ENCODE measurements around the gene STAG1.
"Not testable (repeated sequence)": the region's sequence is repeated elsewhere in the genome, so short reads cannot be mapped to it uniquely, and the experiment has no call there.

Gene STAG1

DNA sequence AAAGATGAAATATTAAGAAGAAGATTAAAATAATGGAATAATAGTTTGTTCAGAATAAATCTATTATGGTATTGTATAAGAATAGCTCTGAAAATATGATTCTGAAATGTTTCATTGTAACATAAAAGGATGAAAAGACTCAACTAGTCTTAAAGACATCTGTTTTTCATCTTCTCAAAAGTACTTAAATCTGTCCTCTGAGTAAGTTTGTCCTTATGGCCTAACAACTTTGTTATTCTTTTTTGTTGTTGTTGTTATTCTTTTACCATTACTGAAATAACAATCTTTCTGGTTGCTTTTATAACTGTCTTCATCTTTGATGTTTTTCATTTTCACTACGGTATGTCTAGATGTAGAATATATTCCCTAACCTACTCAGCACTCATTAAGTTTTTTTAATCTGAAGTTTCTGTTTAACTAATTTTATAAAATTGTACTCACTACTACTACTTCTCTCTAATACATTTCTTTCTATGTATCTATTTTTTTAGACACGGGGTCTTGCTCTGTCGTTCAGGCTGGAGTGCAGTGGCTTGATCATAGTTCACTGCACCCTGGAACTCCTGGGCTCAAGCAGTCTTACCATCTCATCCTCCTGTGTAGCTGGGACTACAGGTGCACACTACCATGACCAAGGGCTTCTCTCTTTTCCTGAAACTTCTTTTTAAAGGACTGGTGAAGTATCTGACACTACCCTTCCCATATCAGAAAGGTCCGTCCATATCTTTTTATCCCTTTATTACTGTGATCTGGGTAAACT lies 261.4 kb downstream of the STAG1 start:
- DNase-seq: no peak

DNA sequence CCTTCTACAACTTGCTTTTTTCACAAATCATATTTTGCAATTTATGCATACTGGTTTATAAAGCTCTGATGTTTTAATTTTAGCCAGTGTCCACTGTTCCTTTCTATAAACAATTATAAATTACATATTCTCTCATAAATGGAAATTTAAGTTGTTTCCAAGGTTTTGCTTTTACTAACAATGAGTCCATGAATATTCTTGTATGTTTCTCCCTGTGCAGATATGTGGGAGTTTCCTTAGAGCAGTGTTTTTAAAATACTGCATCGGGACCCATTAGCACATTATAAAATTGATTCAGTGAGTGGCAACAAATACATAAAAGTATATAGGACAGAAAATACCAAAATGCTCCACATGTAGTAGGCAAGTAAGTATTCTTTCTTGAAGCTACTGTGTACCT lies 266.4 kb downstream of the STAG1 start:
- no peak for DNase-seq

DNA sequence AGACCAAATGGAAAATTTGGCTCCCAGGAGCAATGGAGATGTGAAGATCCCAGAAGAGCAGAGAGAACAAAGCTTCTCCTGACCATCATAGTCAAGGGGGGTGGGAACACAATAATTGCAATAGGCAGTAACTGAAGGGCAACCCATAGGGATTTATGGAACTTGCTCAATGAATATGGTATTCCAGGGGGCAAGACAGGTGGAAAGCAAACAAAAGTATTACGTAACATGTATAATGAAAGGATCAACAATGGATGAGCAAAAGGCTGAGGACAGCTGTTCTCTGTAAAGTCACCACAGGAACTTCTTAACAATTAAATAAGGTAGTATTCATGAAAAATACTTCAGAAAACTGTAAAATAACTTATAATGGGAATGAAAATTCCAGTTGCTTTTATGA lies 275.9 kb downstream of the STAG1 start:
- no peak for DNase-seq

DNA sequence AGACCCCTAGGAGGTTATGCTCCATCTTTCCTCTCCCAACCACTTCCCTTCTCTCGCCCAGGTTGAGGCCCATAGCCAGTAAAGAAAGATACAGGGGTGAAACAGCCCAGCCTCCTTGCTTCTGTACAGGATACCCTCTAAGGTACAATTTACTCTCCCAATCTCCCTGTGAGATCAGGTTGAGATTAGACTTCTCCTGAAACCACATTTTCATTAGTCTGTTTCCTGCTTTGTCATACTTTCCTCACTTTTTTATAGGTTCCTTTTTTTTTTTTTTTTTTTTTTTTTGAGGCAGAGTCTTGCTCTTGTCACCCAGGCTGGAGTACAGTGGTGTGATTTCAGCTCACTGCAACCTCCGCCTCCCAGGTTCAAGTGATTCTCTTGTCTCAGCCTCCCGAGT lies 277.3 kb downstream of the STAG1 start:
- not testable (repeated sequence) for DNase-seq

DNA sequence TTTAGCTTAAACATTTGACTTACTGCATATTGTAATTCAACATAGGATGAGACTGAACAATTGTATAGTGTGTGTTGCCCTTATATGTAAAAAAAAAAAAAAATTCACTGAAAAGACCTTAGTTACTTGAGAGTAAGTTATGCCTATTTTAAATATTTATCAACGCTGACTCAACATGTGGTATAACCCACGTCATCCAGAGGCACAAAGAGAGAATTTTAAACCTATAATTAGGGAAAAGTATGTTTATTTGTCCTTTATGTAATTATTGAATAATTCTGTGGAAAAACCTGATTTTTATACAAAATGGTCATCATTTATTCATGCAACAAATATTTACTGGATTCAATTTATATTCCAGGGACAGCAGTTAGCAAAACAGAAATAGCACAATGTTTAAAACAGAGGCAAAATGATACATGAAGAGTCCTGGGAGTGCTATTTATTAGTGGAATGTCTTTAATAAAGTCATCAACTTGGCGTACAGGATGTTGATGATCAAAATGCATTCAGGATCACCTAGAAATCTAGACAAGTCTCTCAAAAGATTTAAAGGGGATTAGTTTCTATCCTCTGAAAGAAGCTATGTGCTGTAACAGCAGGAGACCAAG lies 278.4 kb downstream of the STAG1 start:
- DNase-seq: no peak

DNA sequence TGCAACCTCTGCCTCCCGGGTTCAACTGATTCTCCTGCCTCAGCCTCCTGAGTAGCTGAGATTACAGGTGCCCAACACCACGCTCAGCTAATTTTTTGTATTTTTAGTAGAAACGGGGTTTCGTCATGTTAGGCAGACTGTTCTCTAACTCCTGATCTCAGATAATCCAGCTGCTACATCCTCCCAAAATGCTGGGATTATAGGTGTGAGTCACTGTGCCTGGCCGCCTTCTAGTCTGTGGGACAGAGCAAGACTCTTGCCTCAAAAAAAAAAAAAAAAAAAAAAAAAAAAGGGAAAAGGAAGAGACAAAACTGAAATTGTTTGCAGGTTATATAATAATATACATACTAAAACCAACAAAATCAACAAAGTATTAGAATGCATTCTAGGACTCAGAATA lies 286.9 kb downstream of the STAG1 start:
- DNase-seq: no peak

DNA sequence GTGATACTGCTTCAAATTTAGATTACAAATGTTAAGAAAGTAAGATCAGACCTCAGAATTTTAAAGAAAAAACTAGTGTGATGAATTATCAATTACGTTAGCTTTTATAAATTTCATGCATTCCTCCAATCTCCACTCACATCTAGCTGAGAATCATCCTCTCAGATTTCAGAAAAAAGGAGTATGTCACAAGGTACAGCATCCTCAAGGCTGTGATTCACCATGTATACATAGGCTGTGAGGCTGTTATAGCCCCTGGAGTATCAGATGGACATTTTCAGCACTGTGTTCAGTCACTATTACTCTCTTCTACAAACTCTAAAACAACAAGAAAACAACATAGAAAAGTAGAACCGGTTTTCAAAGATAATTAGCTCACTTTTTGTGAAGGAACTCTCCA lies 287.7 kb downstream of the STAG1 start:
- no peak for DNase-seq

DNA sequence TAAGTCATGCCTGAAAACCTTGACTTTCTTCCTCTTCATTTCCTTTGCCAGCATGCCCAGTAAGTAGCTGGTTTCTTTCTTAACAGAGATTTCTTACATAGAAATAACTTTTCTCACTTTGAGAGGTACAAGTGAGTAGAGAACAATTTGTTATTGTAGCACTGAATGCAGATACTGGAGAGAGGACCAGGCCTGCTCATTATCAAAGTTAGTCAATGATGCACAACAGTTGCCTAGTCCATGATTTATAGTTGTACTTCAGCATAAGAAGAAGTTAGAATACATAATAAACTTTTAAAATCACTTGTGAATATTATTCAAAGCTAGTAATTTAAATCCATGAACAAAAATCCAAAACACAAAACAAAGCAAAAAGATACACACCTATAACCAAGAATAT lies 289.0 kb downstream of the STAG1 start:
- no peak for DNase-seq

DNA sequence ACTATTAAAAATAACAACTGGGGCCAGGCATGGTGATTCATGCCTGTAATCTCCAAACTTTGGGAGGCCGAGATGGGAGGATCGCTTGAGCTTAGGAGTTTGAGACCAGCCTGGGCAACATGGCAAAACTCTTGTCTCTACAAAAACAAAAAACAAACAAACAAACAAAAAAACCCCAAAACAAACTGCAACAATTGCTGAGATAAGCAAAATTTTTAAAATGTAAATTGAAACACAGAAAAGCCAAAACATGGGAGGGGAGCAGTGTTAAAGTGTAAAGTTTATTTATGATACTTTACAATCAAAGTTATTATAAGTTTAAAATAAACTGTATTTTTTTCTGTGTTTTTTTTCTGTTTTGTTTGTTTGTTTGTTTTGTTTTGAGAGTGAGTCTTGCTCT lies 294.4 kb downstream of the STAG1 start:
- no peak for DNase-seq

DNA sequence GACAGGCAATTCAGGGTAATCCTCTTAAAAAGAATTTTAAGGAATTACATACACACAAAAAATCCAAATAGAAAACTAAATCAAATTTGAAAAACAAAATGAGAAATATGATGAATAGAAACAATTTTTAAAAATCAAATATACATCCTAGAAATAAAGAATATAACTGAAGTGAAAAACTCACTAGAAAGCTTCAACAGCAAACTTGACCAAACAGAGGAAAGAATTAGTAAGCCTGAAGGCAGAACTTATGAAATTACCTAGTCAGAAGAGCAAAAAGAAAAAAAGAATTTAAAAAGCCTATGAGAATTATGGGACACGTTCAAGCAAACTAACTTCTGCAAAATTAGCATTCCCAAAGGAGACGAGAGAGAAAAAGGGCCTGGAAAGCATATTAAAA lies 296.0 kb downstream of the STAG1 start:
- no peak for DNase-seq

DNA sequence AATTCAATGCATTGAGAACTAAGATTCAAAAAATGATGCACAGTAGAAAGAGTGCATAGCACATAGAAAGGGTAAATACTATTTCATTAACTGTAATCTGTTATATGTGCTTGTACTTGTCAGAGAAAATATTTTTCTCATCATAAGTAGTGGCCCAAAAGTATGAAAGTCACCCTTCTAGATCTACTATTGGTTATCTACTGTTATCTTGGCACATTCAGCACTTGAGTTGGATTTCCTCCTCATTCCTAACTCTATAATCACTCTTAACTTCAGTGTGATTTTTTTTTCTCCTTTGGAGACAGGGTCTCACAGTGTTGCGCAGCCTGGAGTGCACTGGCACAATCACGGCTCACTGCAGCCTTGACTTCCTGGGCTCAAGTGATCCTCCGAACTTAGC lies 307.6 kb downstream of the STAG1 start:
- no peak for DNase-seq

DNA sequence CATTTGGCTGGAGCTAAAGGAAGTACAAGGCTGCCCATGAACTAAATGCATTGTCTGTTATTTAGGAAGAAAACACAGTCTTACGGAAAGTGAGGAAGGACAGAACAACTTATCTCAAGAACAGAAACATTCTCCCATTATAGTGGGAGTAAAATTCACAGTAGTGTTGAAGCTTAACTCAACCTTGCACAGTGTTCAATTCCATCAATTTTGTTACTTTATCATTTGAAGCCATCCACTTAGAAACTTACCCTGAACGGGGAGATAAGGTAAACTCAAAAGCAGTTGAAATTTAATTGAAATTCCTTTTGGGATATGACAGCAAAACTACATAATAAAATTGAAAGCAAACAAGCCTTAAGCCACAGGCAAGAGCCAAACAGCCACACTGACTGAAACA lies 315.1 kb downstream of the STAG1 start:
- DNase-seq: no peak

DNA sequence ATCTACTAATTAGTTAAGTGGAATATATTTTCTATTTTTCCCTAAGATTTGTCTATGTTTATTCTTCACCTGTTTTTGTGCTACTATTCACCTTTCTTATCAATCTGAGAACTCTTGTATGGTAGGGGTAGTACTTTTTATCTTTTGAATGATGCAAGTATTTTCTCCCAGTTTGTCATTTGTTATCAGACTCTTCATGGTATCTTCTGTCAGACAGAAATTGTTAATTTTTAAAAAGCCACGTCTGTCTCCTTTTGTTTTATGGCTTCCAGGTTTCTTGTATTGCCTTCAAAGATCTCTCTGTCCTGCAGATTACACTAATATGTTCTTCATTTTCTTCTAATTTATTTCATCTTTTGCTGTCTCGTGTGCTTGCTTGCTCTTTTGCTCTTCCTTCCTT lies 317.7 kb downstream of the STAG1 start:
- DNase-seq: no peak

DNA sequence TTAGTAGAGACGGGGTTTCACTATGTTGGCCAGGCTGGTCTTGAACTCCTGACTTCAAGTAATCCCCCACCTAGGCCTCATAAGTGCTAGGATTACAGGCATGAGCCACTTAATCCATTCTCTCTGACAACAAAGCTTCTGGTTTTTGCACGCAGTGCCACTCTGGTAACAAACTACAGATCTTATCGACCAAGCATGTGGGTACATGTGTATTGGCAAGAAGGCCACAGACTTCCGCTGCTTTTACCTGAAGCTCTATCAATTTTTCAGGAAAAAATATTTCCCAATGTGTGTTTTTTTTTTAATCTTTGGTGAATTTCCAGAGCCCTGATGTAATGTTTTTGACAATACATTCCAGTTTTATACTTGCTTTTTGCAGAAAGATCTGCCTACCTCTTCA lies 319.5 kb downstream of the STAG1 start:
- no peak for DNase-seq

DNA sequence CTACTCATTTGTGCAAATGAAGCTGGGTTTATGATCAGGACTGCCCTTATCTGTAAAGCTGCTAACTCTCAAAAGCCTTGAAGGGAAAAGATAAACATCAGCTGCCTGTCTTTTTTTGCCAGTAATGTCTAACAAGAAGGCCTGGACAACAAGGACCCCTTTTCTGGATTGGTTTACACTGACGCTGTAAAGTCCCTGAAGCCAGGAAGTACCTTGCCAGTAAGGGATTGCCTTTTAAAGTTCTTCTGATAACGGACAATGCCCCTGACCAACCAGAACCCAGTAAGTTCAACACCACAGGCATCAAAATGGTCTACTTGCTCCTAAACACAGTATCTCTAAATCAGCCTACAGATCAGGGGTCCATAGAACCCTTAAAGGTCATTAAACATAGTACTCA lies 324.0 kb downstream of the STAG1 start:
- DNase-seq: no peak

DNA sequence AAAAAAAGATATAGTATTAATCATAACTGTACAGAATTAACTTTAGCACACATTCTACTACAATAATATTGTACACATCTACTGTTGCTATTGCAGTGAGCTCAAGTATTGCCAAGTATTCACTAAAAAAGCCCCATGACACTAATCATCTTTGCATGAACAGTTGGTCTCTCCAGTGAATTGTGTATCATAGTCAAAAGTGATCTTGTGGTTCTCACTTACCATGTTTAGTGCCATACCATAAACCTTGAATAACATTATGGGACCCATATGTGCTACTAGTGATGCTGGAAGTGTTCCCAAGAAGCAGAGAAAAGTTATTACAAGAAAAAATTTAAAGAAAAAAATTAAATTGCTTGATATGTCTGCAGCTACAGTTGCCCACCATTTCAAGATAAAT lies 324.9 kb downstream of the STAG1 start:
- no peak for DNase-seq

DNA sequence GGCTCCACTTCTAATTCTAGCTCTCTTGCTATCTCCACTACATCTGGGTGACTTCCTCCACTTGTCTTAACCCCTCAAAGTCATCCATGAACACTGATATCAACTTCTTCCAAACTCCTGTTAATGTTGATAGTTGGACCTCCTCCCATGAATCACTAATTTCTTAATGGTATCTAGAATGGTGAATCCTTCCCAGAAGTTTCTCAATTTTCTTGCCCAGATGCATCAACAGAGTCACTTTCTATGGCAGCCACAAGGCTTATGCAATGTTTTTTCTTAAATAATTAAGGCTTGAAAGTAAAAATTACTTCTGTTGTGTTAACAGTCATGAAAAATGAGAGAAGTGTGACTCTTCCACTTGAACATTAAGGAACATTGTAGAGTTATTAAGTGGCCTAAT lies 337.7 kb downstream of the STAG1 start:
- DNase-seq: no peak

DNA sequence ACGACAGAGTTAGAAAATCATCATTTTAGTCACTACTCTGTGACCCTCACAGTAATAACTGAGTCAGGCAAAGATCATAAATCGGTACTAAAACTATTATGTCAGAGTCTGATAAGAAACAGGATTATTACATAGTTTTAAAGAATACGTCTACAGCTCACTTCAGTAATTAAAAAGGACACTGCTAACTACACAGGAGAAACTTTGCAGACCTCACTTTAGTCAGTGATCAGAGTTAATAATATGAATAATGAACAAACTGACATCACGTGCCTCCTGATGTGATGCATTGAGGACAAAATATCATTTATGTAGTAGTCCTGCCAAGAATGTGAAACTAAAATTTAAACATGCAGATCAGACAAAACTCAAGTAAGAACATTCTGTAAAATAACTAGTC lies 339.9 kb downstream of the STAG1 start:
- no peak for DNase-seq

DNA sequence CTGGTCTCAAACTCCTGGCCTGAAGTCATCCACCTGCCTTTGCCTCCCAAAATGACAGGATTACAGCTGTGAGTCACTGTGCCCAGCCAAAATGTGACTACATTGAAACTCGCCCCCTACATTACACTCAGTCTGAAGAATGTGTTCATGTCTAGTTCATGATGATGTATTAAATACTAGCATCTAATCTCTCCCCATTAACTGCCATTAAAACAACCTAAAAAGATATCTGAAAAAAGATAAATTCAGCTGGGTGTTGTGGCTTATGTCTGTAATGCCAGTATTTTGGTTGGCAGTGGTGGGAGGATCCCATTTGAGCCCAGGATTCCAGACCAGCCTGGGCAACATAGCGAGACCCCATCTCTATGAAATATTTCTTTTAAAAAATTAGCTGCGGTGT lies 342.6 kb downstream of the STAG1 start:
- no peak for DNase-seq

DNA sequence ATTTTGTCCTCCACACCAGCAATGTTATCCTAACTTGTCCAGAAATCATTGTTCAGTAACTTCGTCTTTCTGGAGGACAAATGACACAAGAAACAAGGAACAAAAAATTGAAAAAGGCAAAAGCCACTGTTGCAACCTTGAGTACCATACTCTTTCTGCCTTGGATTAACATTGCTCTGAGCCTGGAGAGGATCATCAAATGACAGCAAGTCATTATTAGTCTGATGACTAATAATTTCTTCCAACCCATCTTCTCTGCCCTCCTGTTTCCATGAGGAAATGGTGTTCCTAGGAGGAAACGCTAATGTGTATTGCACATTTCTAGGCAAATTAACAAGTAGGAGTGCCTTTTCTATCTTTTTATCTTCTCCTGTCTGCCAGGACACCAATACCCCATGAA lies 348.1 kb downstream of the STAG1 start:
- no peak for DNase-seq

DNA sequence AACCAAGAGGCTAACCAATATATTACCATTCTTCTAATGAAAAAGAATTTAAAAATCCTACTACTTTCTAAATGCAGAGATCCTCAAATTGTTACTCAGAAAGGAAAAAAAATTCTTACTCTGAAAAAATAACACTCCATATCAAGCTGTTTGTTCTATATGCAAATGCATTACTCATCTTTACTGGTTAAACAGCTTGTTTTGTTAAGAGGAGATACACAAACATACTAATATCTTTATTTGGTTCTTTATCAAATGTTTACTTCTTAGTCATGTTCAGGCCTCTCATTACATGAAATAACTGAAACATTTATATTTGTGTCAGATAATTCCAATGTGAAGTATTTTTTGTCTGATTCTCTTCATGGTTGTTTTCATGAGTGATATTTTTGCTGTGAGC lies 355.3 kb downstream of the STAG1 start:
- DNase-seq: no peak

DNA sequence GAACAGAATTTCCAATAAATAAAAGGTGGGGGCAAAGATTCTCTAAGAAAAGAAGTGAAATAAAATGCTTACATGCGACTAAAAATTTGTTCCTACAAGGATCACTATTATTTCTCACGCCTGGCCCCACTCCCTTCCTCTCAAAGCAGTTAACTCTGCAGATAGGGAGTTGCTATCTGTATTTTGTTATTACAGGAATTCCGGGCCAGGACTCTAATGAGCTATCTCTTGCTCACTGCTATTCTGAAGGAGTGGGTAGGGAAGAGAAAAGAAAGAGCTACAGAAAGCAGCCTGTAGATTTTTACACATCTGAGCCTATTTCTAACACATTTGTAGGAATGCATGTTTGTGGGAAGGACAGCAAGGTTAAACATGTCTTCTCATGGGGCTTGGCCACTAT lies 361.6 kb downstream of the STAG1 start:
- no peak for DNase-seq

DNA sequence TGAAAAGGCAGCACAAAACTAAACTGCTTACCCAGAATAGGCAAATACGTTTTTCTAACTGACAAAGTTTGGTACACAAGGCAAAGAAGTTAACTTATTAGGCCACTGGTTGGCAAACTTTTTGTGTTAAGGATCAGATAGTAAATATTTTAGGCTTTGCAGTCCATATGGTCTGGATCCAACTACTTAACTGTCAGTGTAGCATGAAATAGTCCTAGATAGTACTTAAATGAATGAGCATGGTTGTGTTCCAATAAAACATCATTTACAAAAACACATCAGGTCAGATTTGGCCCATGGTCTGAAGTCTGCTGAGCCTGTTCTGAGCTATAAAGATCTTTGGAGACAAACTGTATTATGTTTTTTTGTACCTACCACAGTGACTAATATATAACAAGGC lies 365.1 kb downstream of the STAG1 start:
- no peak for DNase-seq

DNA sequence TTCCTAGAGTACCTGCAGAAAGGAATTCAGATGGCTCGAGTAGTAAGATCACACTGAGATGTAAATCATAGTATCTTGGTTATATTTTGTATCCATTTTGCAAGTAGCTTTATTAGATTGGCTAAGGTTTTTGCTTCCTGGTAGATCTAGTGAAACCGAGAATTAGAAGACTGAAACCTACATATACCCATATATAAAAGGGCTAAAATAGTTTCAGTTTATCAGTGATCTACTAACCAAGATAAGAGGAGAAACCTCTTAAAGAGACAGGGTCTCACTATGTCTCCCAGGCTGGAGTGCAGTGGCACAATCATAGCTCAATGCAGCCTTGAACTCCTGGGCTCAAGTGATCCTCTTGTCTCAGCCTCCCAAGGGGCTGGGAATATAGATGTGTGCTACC lies 366.7 kb downstream of the STAG1 start:
- DNase-seq: no peak

DNA sequence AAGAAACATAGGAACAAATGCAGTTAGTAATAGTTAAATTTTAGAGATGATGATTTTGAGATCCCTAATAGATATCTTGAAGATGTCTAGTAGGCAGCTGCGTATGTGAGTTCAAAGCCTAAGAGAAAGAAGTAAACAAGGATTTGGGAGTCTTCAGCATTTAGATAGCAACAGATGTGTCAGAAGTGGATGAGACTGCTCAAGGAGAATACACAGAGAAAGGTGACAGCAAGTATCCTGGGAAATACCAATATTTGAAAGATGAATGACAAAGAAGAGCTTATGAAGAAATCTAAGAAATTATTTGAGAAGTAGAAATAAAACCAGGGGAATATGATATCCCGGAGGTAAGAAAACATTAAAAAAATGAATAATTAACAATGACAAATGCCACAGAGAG lies 371.1 kb downstream of the STAG1 start:
- DNase-seq: no peak

Data from activated gamma-delta T cell (primary cell).